ENCODE data around the gene FGF18. TPM values are rescaled to one million over a fixed set of nuclear protein-coding genes. Genes with fewer than 3 reads are reported as not detected.
A peak's percentile ranks its signal among the peaks of the same experiment; 100 is the strongest.
"Not testable (repeated sequence)": the region's sequence is repeated elsewhere in the genome, so short reads cannot be mapped to it uniquely, and the experiment has no call there.

The FGF18 gene
- total RNA-seq, 2 donors from 2014 or later, result 0.28 TPM; not detected in 1

- H3K4me3 Mint-ChIP-seq, result no peak overlapping the region
- ATAC-seq (no peak), DNase-seq (ENCODE audit: low spot score) (no peak)
- peaks cover 3 to 4% of the 10 kb centered on the region in 2 donors for H3K4me1 Mint-ChIP-seq (ENCODE audit: low read depth in 2 of 2)
- H3K36me3 Mint-ChIP-seq, result no peaks in the 10 kb centered on the region
- H3K9me3 Mint-ChIP-seq, result no peaks in the 10 kb centered on the region
- no peak overlapping the region for H3K27ac Mint-ChIP-seq
- H3K27me3 Mint-ChIP-seq, result peaks cover 0 to 4% of the 10 kb centered on the region in 2 donors
Observed at GRCh38 chr5:171482434-171482730, 62.9 kb downstream of the FGF18 start.

- ATAC-seq (no peak), DNase-seq (ENCODE audit: low spot score) (no peak)
- no peak overlapping the region for H3K4me3 Mint-ChIP-seq
- no peak overlapping the region for H3K27ac Mint-ChIP-seq
- no peaks in the 10 kb centered on the region for H3K9me3 Mint-ChIP-seq
- peaks cover 3 to 4% of the 10 kb centered on the region in 2 donors for H3K4me1 Mint-ChIP-seq (ENCODE audit: low read depth in 2 of 2)
- no peaks in the 10 kb centered on the region for H3K36me3 Mint-ChIP-seq
- peaks cover 4 to 9% of the 10 kb centered on the region in 2 donors for H3K27me3 Mint-ChIP-seq
Observed at GRCh38 chr5:171483551-171484135, 64.2 kb downstream of the FGF18 start.

- Mint-ChIP-seq H3K36me3 (no peaks in the 10 kb centered on the region), H3K4me1 (ENCODE audit: low read depth in 2 of 2) (peaks cover 3 to 4% of the 10 kb centered on the region in 2 donors), H3K27me3 (peaks cover 4 to 10% of the 10 kb centered on the region in 2 donors), H3K27ac (no peak overlapping the region), H3K9me3 (no peaks in the 10 kb centered on the region), H3K4me3 (no peak overlapping the region)
- peak in 1 of 2 donors; percentile 43 for ATAC-seq
- DNase-seq (ENCODE audit: low spot score), result no peak
Observed at GRCh38 chr5:171484460-171484899, 65.0 kb downstream of the FGF18 start.

GRCh38 chr5:171485668-171486067 is 66.2 kb downstream of the FGF18 start:
- Mint-ChIP-seq H3K27ac (no peak overlapping the region), H3K36me3 (no peaks in the 10 kb centered on the region), H3K4me3 (no peak overlapping the region)

GRCh38 chr5:171486613-171487012 is 67.2 kb downstream of the FGF18 start:
- no peak overlapping the region for H3K4me3 Mint-ChIP-seq
- H3K27ac Mint-ChIP-seq, result no peak overlapping the region
- H3K4me1 Mint-ChIP-seq (ENCODE audit: low read depth in 2 of 2), result no peaks in the 10 kb centered on the region
- peaks cover 9 to 10% of the 10 kb centered on the region in 2 donors for H3K27me3 Mint-ChIP-seq
- no peaks in the 10 kb centered on the region for H3K36me3 Mint-ChIP-seq
- ATAC-seq (no peak), DNase-seq (ENCODE audit: low spot score) (no peak)
- no peaks in the 10 kb centered on the region for H3K9me3 Mint-ChIP-seq

More at GRCh38 chr5:171485668-171486067, 66.2 kb downstream of the FGF18 start:
- DNase-seq (ENCODE audit: low spot score), result no peak
- H3K27me3 Mint-ChIP-seq, result peaks cover 9 to 10% of the 10 kb centered on the region in 2 donors
- ATAC-seq, result no peak
- H3K4me1 Mint-ChIP-seq (ENCODE audit: low read depth in 2 of 2), result no peaks in the 10 kb centered on the region
- no peaks in the 10 kb centered on the region for H3K9me3 Mint-ChIP-seq

- Mint-ChIP-seq H3K27ac (no peak overlapping the region), H3K4me1 (ENCODE audit: low read depth in 2 of 2) (no peaks in the 10 kb centered on the region), H3K9me3 (no peaks in the 10 kb centered on the region), H3K27me3 (peaks cover 7 to 10% of the 10 kb centered on the region in 2 donors), H3K4me3 (no peak overlapping the region), H3K36me3 (no peaks in the 10 kb centered on the region)
- peak in 1 of 2 donors; percentile 15 for ATAC-seq
- DNase-seq (ENCODE audit: low spot score), result no peak
Observed at GRCh38 chr5:171488876-171489275, 69.4 kb downstream of the FGF18 start.

- H3K27ac Mint-ChIP-seq, result no peak overlapping the region
- no peaks in the 10 kb centered on the region for H3K4me1 Mint-ChIP-seq (ENCODE audit: low read depth in 2 of 2)
- DNase-seq (ENCODE audit: low spot score) (no peak), ATAC-seq (no peak)
- peaks cover 10 to 11% of the 10 kb centered on the region in 2 donors for H3K27me3 Mint-ChIP-seq
- H3K4me3 Mint-ChIP-seq, result no peak overlapping the region
- H3K36me3 Mint-ChIP-seq, result no peaks in the 10 kb centered on the region
- H3K9me3 Mint-ChIP-seq, result no peaks in the 10 kb centered on the region
Observed at GRCh38 chr5:171492781-171493180, 73.3 kb downstream of the FGF18 start.

GRCh38 chr5:171493646-171494393 is 74.4 kb downstream of the FGF18 start:
- no peaks in the 10 kb centered on the region for H3K4me1 Mint-ChIP-seq (ENCODE audit: low read depth in 2 of 2)
- no peaks in the 10 kb centered on the region for H3K9me3 Mint-ChIP-seq
- no peak overlapping the region for H3K27ac Mint-ChIP-seq
- peak in 1 of 2 donors; percentile 21 for ATAC-seq
- DNase-seq (ENCODE audit: low spot score), result no peak
- no peak overlapping the region for H3K4me3 Mint-ChIP-seq
- H3K27me3 Mint-ChIP-seq, result peaks cover 0 to 11% of the 10 kb centered on the region in 2 donors
- no peaks in the 10 kb centered on the region for H3K36me3 Mint-ChIP-seq

GRCh38 chr5:171494452-171495121 is 75.1 kb downstream of the FGF18 start:
- no peaks in the 10 kb centered on the region for H3K9me3 Mint-ChIP-seq
- no peaks in the 10 kb centered on the region for H3K4me1 Mint-ChIP-seq (ENCODE audit: low read depth in 2 of 2)
- H3K4me3 Mint-ChIP-seq, result no peak overlapping the region
- H3K27ac Mint-ChIP-seq, result no peak overlapping the region
- ATAC-seq (no peak), DNase-seq (ENCODE audit: low spot score) (no peak)
- H3K27me3 Mint-ChIP-seq, result peaks cover 0 to 11% of the 10 kb centered on the region in 2 donors
- no peaks in the 10 kb centered on the region for H3K36me3 Mint-ChIP-seq

GRCh38 chr5:171495122-171495700 is 75.8 kb downstream of the FGF18 start:
- ATAC-seq, result no peak
- Mint-ChIP-seq H3K9me3 (no peaks in the 10 kb centered on the region), H3K27me3 (peaks cover 0 to 10% of the 10 kb centered on the region in 2 donors), H3K36me3 (no peaks in the 10 kb centered on the region), H3K4me1 (ENCODE audit: low read depth in 2 of 2) (no peaks in the 10 kb centered on the region), H3K4me3 (no peak overlapping the region), H3K27ac (no peak overlapping the region)
- no peak for DNase-seq (ENCODE audit: low spot score)

- H3K27ac Mint-ChIP-seq, result no peak overlapping the region
- no peak overlapping the region for H3K4me3 Mint-ChIP-seq
- peaks cover 0 to 6% of the 10 kb centered on the region in 2 donors for H3K27me3 Mint-ChIP-seq
- DNase-seq (ENCODE audit: low spot score) (no peak), ATAC-seq (peak in 1 of 2 donors; percentile 46)
- H3K4me1 Mint-ChIP-seq (ENCODE audit: low read depth in 2 of 2), result no peaks in the 10 kb centered on the region
- H3K9me3 Mint-ChIP-seq, result no peaks in the 10 kb centered on the region
- no peaks in the 10 kb centered on the region for H3K36me3 Mint-ChIP-seq
Observed at GRCh38 chr5:171496456-171496855, 77.0 kb downstream of the FGF18 start.

- H3K27ac Mint-ChIP-seq; H3K4me1 Mint-ChIP-seq (ENCODE audit: low read depth in 2 of 2); H3K27me3 Mint-ChIP-seq; H3K4me3 Mint-ChIP-seq; ATAC-seq; H3K9me3 Mint-ChIP-seq; DNase-seq (ENCODE audit: low spot score); H3K36me3 Mint-ChIP-seq: not testable (repeated sequence)
Observed at GRCh38 chr5:171497494-171497893, 78.0 kb downstream of the FGF18 start.

GRCh38 chr5:171498166-171498565 is 78.7 kb downstream of the FGF18 start:
- no peak overlapping the region for H3K4me3 Mint-ChIP-seq
- H3K9me3 Mint-ChIP-seq, result no peaks in the 10 kb centered on the region
- peaks cover 0 to 6% of the 10 kb centered on the region in 2 donors for H3K27me3 Mint-ChIP-seq
- H3K4me1 Mint-ChIP-seq (ENCODE audit: low read depth in 2 of 2), result no peaks in the 10 kb centered on the region
- no peak overlapping the region for H3K27ac Mint-ChIP-seq
- H3K36me3 Mint-ChIP-seq, result no peaks in the 10 kb centered on the region
- no peak for ATAC-seq
- DNase-seq (ENCODE audit: low spot score), result no peak

- Mint-ChIP-seq H3K27me3 (peaks cover 2 to 6% of the 10 kb centered on the region in 2 donors), H3K4me1 (ENCODE audit: low read depth in 2 of 2) (no peaks in the 10 kb centered on the region)
- DNase-seq (ENCODE audit: low spot score), result no peak
Observed at GRCh38 chr5:171499611-171500010, 80.2 kb downstream of the FGF18 start.

More at GRCh38 chr5:171499611-171500010, 80.2 kb downstream of the FGF18 start:
- Mint-ChIP-seq H3K9me3 (no peaks in the 10 kb centered on the region), H3K4me3 (no peak overlapping the region), H3K27ac (no peak overlapping the region), H3K36me3 (no peaks in the 10 kb centered on the region)
- ATAC-seq, result no peak
